Loucy (cell line): ENCODE measurements around the gene SPC24.

Experiments used
- EZH2phosphoT487 ChIP-seq: fragments of 200-600 bp; IDR thresholded peaks from 2 replicates; pipeline ENCODE4 v1.6.1; 2018; ENCODE audit warnings: antibody characterized with exemption, mild to moderate bottlenecking, moderate library complexity, borderline replicate concordance
- TF ChIP-seq, protein P1 (sequence below): fragments of 200-600 bp; sonication (generic); conservative IDR thresholded peaks from 2 replicates; pipeline ENCODE4 v1.5.1; 2014; ENCODE audit warnings: mild to moderate bottlenecking, antibody characterized with exemption, low read length

DNA sequence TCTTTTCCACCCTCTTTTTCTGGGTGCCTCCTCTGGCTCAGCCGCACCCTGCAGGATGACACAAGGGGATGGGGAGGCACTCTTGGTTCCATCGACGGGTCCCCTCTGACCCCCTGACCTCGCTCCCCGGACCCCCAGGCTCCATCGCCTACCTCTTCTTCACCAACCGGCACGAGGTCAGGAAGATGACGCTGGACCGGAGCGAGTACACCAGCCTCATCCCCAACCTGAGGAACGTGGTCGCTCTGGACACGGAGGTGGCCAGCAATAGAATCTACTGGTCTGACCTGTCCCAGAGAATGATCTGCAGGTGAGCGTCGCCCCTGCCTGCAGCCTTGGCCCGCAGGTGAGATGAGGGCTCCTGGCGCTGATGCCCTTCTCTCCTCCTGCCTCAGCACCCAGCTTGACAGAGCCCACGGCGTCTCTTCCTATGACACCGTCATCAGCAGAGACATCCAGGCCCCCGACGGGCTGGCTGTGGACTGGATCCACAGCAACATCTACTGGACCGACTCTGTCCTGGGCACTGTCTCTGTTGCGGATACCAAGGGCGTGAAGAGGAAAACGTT, 42.4 kb downstream of the SPC24 start:
- TF ChIP-seq, protein P1, sequence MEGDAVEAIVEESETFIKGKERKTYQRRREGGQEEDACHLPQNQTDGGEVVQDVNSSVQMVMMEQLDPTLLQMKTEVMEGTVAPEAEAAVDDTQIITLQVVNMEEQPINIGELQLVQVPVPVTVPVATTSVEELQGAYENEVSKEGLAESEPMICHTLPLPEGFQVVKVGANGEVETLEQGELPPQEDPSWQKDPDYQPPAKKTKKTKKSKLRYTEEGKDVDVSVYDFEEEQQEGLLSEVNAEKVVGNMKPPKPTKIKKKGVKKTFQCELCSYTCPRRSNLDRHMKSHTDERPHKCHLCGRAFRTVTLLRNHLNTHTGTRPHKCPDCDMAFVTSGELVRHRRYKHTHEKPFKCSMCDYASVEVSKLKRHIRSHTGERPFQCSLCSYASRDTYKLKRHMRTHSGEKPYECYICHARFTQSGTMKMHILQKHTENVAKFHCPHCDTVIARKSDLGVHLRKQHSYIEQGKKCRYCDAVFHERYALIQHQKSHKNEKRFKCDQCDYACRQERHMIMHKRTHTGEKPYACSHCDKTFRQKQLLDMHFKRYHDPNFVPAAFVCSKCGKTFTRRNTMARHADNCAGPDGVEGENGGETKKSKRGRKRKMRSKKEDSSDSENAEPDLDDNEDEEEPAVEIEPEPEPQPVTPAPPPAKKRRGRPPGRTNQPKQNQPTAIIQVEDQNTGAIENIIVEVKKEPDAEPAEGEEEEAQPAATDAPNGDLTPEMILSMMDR = no peak
- no peak for TF ChIP-seq EZH2phosphoT487
